ENCODE results near the gene LRRC74B. TPM values are rescaled to one million over a fixed set of nuclear protein-coding genes. Genes with fewer than 3 reads are reported as not detected.

LRRC74B gene
- total RNA-seq, 1 donor from 2014 or later, result not detected

DNA sequence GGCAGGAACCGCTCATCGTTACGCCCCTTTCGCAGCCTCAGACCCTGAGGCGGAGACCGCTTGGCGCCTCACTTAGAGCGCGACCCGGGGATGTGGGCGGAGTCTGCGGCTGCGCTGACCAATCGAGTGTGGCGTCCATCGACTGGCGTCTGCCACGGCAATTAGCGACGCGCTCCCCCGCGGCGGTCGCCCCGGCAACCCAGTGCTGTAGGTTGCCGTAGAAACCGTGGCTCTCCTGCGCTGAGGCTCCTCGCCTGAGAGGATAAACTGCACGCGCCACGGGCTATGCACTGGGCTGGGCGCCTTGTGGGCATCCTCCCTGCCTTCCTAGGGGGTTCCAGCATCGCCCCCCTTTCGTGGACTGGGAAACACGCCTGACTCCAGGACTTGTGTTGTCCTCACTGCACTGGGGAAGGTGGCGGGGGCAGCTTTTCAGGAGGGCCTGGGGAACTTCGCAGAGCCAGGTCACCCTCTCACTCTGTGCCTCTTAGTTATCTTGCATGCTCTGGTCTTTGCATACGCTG lies 31.5 kb upstream of the LRRC74B start:
- DNase-seq (ENCODE audit: low spot score), result peak; percentile 84

DNA sequence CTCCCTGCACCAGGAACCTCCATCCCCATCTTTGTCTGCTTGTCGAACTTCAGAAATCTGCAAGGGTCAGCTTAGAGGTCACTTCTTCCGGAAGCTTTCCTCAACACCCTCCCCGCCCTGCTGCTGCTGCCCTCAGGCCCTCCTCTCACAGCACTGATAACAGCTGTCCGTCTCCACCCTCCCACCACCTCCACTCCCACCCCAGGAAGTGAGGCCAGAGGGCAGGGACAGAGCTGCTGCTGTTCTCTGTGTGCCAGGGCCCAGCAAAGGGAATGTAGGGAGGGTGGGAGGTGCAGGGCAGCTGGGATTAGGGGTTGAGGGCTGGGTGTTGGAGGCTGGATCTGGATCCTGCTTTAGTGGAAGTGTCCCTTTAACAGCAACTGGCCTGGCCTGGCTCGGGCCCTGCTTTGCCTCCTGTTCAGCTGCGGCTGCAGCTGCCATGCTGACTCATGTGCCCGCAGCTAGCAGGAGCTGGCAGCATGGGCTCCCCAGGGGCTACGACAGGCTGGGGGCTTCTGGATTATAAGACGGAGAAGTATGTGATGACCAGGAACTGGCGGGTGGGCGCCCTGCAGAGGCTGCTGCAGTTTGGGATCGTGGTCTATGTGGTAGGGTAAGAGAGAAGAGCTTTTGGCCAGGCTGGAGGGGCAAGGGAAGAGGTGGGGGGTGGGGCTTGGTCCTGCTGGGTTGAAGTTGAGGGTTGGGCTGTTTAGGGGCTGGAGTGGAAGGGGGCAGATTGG lies 30.9 kb upstream of the LRRC74B start, which contains the start of gene P2RX6:
TSS of gene P2RX6 (plus strand) at position 440 of the 740 bp plus-strand sequence. CDS start at position 450, 10 bp downstream.
- DNase-seq (ENCODE audit: low spot score), result no peak

DNA sequence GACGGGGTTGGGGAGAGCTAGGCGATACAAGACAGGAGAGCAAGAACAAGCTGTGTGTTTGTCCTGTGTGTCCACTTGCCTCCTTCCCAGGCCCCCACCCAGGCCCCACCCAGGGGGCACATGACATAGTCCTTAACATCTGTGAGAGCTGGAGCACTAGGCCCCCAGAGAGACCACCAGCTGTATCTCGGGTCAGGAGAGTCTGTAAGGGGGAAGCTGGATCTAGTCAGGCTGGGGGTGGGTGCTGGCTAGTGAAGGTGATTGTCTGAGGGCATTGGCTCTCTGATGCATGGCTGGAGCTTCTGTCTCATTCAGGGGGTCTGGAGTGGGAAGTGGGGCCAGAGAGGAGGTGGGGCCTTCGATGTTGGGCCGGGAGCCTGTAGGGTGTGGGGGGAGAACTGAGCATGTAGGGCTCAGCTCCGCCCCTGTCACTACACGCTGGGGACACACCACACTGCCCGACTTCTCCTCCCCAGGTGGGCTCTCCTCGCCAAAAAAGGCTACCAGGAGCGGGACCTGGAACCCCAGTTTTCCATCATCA lies 30.2 kb upstream of the LRRC74B start:
- DNase-seq (ENCODE audit: low spot score), result no peak

DNA sequence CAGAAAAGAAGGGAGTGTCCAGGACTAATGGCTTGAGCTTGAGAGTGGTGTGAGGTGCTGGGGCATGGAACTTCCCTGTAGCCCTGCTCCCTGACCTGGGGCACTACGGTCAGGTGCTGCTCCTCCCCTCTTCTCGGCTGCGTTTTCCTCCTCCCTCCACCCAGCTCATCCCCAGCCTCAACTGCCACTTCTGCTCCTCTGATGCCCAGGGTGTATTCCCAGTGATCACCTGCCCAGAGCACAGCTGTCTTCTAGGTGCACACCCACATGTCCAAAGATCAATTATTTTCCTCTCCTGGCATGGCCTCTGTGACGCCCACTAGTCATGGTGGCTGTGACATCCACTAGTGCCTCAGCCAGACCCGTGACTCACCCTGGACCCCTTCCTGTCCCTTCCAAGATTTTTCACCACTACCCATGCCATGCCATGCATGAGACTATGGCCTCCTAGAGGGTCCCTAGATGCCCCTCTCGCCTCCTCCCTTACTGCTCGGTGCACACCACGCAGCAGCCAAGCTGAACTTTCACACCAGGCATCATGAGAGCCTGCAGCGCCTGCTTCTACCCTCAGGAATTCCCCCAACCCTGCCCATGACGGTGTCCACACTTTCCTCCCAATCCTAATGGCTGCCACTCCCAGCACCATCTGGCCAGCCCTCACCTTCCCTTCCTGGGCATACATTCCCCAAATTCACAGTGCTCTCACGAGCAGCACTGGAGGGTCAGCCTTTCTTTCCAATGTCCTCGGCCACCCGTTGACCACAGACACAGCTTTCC lies 28.9 kb upstream of the LRRC74B start:
- DNase-seq (ENCODE audit: low spot score), result no peak

DNA sequence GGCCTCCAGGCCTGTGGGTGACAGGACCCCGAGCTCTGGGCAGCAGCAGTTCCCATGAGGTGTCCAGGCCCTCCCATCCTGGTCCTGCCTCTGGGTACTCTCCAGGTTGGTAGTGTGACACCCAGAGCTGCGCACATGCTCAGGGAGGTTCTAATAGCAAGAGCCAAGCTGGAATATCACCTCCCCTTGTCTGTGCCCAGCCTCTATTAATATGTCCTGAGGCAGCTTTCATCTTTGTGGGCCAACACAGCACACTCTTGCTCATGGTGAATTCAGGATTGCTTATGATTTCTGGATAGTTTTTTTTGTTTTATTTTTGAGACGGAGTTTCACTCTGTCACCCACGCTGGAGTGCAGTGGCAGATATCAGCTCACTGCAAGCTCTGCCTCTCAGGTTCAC lies 27.4 kb upstream of the LRRC74B start:
- no peak for DNase-seq (ENCODE audit: low spot score)

DNA sequence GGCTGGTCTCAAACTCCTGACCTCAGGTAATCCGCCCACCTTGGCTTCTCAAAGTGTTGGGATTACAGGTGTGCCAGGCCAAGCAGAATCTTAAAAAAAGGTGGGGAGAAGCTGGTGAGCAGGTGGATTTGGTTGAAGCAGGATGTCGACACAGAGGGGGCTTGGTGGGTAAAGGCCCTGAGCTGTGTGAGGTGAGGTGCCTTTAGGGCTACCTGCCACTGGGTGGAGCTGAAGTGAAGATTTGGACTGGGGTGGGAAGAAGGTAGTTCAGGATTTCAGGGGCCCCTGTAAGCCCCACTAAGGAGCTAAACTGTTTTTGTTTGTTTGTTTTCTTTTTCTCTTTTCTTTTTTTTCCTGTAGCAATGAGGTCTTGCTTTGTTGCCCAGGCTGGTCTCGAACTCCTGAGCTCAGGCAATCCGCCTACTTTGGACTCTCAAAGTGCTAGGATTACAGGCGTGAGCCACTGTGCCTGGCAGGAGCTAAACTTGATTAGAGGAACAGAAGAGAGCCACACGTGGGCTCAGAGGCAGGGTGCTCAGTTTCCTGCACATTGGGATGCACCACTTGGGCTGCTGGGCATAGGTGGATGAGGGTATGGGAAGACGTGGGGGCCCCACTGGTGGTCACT lies 24.8 kb upstream of the LRRC74B start:
- no peak for DNase-seq (ENCODE audit: low spot score)

DNA sequence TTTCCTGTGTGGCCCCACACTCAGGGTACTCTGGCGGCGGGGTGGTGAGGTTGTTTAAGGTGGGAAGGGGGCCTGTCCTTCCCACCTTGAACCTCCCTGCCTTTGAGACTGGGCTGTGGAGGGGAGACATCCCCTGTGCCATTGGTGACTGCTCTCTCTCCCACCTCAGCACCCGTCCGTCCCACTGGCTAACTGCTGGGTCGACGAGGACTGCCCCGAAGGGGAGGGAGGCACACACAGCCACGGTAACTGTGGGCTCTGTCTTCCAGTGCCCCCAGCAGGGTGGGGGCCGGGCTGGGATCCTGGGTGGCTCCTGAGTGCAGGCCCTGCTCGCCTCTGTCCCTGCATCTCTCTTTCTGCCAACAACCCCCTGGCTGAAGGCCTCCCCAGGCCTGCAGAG lies 23.2 kb upstream of the LRRC74B start:
- no peak for DNase-seq (ENCODE audit: low spot score)

DNA sequence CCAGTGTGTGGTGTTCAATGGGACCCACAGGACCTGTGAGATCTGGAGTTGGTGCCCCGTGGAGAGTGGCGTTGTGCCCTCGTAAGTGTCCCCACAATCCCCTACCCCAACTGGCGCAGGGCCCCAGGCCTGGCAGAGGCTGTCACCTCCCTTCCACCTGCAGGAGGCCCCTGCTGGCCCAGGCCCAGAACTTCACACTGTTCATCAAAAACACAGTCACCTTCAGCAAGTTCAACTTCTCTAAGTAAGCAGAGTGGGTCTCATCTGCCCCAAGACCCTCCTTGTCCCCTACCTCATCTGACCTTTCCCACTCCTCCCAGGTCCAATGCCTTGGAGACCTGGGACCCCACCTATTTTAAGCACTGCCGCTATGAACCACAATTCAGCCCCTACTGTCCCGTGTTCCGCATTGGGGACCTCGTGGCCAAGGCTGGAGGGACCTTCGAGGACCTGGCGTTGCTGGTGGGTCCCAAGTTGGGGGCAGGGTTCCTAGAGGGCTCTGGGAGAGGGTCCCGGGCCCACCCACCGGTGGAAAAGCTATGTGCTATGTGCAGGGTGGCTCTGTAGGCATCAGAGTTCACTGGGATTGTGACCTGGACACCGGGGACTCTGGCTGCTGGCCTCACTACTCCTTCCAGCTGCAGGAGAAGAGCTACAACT lies 22.7 kb upstream of the LRRC74B start:
- no peak for DNase-seq (ENCODE audit: low spot score)

DNA sequence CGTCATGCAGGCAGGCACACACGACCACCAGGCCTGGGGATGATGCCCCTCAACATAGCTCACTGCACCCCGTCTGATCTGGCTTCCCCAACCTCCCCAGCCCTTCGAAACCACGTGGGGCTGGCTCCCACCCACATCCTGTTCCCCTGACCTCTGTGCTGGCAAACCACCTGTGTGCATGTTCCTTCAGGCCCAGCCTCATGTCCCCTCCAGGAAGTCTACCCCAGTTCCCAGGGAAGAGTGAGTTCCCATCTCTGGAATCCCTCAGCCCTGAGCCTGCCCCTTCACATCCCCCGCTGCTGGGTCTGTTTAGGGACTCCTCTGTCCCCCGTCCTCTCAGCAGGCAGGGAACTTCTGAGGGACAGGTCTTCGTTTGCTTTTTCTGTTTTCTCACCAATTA lies 20.5 kb upstream of the LRRC74B start:
- peak; percentile 76 for DNase-seq (ENCODE audit: low spot score)

DNA sequence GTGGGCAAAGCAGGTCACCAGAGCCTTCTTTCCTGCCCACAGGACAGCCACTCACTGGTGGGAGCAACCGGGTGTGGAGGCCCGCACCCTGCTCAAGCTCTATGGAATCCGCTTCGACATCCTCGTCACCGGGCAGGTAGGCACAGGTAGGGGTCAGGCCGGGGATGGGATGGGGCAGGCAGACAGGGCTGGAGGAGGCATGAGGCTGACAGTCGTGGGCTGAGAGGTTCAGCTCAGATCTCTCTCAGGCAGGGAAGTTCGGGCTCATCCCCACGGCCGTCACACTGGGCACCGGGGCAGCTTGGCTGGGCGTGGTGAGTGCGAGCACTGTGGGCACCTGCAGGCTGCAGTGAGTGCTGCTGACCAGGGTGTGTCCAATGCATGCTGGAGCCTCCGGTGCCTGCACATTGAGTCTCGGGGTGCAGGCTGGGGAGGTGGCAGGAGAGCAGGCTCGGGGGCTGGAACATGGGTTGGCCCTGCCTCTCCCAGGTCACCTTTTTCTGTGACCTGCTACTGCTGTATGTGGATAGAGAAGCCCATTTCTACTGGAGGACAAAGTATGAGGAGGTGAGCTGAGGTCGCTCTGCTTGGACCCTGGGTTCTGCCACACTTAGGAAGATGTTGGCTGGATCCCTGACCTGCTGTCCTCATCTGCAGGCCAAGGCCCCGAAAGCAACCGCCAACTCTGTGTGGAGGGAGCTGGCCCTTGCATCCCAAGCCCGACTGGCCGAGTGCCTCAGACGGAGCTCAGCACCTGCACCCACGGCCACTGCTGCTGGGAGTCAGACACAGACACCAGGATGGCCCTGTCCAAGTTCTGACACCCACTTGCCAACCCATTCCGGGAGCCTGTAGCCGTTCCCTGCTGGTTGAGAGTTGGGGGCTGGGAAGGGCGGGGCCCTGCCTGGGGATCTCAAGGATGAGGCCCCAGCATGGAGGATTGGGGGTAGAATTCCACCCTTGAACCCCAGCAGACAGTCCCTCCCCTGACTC lies 19.7 kb upstream of the LRRC74B start:
- DNase-seq (ENCODE audit: low spot score), result peak; percentile 71

DNA sequence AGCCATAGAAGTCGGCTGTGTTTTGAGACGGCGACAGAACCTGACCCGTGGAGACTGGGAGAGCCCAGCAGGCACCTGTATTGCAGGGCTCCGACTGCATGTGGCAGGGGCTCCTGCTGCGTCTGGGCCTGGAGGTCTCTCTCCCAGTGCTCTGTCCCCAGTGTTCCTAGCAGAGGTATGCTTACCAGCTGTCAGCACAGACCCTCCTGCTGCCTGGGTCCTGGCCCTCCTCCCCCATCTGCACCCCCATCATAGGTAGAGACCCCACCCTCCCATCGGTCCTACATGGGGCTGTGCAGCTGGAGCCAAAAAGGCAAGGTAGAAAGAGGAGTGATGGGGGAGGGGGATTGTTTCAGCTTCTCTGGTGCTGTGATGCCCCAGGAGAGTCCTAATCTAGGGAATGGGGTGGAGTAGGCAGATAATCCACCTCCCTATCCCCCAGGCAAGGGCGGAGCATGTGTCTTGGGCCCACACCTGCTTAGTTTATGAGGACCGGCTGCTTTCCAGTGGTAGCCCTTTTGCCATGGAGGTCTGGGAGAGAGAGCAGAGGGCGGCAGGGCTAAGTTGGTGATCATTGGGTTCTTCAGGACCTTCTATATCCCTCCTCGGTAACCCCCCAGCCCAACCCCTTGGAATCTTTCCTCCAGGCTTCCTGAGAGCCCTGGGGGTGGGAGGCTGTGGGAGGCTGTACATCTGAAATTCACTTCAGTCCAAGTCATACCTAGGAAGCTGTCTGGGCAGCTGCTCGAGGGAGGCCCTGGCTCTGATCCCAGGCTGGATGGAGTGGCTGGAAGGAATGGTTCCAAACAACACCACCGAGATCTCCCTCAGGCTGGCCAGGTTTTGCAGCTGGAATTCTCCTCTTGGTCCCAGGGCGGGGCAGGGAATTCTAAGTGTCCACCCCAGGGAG lies 18.7 kb upstream of the LRRC74B start:
- DNase-seq (ENCODE audit: low spot score), result no peak

DNA sequence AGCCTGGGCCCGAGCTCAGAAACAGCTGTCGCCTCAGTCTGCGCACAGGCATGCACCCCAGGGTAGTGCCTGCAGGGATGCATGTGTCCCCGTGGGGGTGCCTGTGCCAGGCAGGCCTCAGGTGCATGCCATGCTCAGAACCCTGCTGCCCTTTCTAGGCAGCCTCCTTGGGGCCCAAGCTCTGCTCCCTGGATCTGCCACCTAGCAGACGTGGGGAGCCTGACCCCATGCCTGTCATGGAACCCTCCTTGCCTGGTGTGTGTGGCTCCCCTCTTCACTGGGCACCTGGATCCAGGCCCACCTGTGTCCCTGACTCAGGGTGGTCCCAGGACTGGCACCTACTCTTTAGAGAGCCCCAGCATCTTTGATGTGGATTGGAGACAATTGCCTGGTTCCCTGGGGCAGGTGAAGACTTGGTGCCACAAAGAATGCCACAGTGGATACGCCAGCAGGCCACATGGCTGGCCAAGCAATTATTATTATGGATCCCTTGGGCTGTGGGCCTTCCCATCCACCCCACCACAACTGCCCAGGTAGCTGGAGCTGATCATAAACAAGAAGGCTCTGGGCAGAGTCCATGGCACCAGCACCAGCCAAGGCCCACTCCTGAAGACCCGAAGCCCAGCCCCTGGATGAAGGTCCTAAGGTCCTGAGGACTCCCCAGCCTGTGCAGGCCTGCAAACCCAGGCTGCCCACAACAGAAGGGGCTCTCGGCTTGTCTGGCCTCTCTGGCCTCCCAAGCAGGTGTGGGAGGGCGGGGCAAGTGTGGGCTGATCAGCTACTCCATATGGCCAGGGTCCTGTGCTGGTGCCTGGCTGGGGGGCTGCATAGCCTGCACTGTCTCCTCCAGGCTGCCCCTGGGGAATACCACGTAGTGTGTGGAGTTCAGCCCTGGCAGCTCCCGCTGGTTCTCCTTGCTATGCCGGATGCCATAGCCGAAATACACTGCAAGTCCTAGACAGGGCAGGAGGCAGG lies 17.2 kb upstream of the LRRC74B start:
- DNase-seq (ENCODE audit: low spot score), result no peak

DNA sequence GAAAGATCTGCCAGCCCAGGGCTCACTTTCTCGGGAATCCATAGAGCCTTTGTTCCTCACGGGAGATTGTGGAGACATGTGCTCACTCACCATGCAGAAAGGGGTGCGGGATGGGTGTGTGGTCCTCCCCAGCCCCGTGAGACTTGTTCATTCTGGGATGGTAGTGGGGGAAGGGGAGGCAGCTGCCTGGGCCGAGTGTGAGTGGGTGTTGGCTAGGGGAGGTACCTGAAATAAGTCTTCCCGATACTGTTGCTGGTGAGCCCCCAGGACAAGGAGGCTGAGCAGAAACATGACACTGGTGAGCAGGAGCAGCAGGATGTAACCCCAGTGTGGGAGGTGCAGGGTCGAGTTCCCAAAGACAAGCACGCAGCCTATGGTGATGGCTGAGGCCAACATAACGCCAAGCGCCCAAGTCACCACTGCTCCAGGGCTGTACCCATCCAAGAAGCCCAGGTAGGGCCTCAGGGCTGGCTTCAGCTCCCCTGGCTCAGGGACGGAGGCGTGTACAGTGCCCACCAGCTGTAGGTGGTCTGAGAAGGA lies 16.2 kb upstream of the LRRC74B start:
- no peak for DNase-seq (ENCODE audit: low spot score)

DNA sequence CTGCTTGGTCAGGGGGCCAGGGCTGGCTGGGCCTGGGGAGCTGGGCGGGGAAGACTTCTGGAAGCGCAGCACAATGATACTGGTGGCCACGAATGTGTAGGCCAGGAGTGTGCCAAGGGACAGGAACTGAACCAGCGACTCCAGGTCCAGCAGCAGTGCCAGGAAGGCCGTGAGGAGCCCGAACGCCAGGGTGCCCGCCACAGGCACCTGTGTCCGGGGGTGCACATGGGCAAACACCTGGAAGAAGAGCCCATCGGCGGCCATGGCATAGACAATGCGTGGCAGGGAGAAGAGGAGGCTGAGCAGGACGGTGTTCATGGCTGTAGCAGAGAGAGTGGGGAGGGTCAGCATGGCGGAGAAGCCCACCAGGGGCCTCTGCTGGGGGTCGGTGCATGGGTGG lies 15.7 kb upstream of the LRRC74B start:
- DNase-seq (ENCODE audit: low spot score), result no peak

DNA sequence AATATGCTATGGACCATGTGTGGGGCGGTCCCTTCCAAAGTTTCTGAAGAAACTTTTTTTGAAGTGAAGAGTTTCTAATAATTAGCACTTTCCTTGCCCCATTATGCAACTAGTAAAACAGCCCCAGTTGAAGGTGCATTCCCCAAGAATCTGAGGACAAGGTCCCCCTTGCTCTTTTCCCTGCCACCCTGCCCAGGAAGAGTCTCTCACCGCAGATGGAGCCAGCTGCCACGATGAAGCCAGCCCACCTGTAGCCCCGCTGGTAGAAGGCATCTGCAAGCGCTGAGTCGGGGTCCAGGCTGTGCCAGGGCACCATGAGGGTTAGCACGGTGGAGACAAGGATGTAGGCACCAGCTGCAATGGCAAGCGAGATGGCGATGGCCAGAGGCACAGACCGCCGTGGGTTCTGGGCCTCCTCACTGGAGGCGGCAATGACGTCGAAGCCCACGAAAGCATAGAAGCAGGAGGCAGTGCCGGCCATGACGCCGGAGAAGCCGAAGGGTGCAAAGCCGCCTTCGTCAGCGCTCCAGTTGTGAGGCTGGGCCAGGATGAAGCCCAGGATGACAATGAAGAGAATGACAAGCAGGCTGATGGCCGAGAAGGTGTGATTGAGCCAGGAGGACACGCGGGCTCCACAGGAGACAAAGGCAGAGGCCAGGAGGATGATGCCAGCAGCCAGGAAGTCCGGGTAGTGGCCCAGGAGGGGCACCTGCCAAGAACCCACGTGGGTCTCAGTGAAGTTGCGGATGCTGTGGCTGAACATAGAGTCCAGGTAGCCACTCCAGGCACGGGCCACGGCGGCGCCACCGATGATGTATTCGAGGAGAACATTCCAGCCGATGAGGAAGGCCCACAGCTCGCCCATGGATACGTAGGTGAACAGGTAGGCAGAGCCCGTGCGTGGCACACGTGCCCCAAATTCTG lies 14.9 kb upstream of the LRRC74B start:
- no peak for DNase-seq (ENCODE audit: low spot score)

DNA sequence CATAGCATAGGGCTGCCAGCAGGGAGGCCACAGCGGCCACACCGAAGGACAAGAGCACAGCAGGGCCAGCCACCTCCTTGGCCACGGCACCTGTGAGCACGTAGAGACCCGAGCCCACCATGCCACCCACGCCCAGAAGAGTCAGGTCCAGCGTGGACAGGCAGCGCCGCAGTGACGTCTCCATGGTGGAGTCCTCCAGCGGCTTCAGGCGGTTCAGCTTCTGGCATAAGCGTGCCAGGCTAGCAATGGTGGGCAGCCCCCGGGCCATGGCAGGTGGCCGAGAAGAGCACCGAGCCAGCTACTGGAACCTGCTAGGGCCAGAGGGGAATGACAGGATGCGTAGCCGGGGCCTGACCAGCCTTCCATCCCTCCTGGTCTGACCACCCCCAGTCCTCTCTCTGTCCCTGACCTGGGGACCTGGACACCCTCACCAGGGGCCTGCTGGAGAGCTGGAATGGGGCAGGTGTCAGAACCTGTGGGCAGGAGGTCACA lies 14.2 kb upstream of the LRRC74B start:
- no peak for DNase-seq (ENCODE audit: low spot score)

Data from ureter (tissue), 1 donor.